ENCODE results near the gene CHAC1.

CHAC1 gene

DNA sequence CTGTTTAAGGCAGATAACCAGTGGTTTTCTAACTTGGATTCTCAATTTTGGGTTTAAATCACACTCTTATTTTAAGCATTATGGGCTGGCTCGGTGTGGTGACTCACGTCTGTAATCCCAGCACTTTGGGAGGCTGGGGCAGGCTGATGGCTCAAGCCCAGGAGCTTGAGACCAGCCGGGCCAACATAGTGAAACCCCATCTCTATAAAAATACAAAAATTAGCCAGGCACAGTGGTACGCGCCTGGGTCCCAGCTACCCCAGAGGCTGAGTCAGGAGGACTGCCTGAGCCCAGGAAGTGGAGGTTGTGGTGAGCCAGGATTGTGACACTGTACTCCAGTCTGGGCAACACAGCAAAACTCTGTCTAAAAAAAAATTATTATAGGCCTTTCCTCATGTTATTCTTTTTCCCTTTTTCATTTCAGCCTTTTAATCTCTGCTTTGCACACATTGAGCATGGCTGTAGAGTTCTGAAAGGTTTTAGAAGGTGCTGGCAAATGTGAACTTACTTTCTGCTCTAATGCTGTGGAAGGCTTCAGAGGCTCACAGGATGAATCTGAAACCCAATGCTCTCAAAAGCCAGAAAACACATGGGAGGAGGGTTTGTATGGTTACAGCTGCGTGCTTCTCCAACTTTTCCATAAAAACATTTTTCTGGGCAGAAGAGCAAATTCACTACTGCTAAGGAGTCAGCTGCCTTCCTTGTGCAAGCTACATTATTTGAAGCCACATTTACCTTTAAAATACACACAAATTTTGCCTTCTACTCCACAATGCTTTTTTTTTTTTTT, 32.5 kb downstream of the CHAC1 start:
- DNase-seq (ENCODE audit: low spot score): no peak

DNA sequence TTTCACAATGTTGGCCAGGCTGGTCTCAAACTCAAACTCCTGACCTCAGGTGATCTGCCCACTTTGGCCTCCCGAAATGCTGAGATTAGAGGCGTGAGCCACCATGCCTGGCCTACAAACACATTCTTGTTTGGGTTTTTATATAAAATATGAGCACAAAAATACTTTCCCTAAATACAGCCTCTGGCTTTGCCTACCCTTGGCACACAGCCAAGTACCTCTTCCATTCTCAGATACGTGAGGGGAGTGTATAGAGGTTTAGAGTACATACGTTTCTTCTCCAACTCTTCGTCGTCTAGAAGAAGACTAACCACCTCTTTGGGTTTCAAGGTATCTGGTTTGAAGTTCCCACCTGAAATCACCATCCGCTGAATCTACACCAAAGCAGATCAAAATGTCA, 33.5 kb downstream of the CHAC1 start:
- no peak for DNase-seq (ENCODE audit: low spot score)

DNA sequence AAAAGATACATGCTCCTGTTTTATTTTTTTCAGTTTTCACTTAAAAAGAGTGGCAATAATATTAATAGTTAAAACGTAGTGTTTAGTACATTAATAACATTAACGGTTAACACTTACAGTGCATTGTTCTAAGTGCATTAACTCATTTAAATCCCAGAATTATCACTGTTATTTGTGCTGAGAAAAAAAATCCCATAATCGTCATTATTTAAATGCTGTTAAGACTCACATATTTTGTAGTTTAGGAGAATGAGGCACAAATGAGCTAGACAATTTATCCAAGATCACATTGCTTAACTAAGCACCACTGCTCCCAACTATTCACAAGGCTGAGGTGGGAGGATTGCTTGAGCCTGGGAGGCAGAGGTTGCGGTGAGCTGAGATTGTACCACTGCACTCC, 34.9 kb downstream of the CHAC1 start:
- DNase-seq (ENCODE audit: low spot score): no peak

DNA sequence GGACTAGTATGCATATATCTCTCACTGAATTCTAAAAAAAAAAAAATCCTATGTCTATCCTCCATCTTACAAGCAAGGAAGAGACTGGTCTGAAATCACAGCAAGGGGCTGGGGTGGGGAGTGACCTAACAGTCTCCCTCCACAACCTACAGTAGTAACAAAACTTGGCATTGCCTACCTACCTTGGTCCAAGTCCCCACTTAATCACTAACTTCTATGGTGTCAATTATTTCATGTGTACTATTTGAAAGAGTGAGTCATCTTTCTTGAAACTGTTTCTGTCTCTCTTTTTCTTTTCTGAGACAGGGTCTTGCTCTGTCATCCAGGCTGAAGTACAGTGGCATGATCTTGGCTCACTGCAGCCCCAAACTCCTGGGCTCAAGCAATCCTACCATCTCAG, 36.8 kb downstream of the CHAC1 start:
- no peak for DNase-seq (ENCODE audit: low spot score)

DNA sequence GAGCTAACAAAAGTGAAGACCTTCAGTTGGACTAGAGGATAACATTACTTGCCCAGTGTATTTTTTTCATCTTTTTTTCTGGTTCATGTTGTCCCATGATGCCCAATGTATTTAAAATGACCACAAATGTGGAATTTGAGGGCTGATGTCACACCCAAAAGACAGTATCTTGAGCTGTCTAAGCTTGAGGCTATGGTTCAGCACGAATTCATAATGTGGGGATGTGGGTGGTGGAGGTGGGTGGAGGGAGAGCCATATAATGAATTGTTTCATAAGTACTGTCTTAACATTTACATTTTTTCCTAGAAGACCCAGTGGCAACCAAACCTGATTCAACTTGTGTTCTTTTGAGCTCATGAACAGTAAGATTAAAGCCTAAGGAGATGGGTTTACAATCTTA, 37.5 kb downstream of the CHAC1 start:
- no peak for DNase-seq (ENCODE audit: low spot score)

DNA sequence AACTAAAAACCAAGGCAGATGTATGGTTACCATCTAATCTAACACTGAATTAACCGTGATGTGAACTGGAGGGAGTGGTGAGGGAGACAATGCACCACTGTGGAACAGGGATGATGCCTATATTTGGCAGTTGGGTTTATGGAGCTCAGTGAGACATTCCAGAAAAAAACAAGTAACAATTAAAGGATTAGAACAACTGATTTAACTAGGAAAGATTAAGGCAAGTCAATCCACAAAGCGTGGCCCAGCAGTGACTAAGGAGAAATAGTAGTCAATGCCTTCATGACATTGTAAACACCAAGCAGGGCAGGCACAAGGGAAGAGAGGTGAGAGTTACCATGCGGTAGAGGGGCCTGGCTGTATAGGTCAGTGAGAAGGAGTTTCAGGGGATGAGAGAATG, 38.1 kb downstream of the CHAC1 start:
- DNase-seq (ENCODE audit: low spot score): no peak

DNA sequence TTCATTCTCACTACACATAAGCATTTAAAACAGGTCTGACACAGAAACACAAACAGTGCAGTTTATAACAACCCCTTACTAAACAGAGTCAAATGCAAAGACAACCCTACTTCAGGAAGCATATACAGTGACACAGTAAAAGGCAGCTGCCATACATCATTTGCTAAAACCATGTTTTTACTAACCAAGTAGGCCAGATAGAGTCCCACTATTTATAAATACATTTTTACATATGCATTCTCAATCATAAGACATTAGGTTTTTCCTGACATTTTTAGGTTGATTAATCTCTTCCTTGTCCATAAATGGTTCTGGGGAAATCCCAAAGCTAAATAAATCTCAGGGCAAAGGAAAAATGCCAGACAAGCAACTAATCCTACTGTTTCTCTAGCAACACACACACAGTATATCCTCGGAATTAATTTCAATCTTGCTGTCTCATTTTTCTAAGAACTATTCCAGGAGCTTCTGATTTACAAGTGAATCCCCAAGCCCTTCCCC, 39.0 kb downstream of the CHAC1 start:
- no peak for DNase-seq (ENCODE audit: low spot score)

DNA sequence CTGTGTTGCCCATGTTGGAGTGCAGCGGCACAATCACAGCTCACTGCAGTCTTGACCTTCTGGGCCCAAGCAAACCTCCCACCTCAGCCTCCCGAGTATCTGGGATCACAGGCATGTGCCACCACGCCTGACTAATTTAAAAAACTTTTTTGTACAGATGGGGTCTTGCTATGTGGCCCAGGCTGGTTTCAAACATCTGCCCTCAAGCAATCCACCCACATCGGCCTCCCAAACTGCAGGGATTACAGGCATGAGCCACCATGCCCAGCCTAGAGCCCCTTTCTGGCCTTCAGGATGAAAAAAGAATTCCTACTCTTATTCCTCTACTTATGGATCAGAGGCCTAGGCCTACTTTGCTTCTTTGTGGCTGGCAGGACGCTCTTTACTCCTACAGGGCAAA, 39.6 kb downstream of the CHAC1 start:
- no peak for DNase-seq (ENCODE audit: low spot score)

DNA sequence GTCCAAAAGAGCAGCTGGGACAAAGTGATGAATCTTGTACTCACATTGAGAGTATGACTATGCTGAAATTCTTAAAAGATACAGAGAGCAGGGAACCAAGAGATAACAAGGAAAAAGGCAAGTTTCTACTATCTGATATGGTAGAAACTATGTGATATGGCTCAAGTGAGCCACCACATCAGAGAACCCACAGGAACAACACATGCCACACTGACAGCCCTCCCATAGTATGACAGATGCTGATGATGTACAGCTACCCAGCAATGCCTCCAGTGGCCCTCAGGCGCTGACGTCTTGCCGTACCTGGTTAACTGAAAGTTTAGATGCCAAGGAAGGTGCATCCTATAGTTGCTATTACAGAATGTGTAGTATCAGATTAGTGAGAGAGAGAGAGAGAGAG, 42.4 kb downstream of the CHAC1 start:
- no peak for DNase-seq (ENCODE audit: low spot score)

DNA sequence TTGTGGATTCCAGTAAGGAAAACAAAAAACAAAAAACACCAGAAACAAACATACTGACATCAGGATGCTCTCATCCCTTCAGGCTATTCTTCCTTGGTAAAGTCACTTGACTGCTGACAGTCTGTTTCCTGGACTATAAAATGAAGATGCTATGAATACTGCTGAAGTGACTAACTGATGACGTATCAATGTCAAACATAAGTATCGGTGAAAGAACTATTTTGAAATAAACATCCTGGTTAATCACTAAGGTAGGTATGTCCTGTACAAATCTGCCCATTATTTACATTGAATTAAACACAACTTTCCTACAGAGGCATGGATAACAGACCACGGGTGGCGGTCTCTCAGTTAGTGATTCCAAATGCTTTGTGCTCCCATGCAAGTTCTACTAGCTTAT, 45.9 kb downstream of the CHAC1 start:
- DNase-seq (ENCODE audit: low spot score): no peak

DNA sequence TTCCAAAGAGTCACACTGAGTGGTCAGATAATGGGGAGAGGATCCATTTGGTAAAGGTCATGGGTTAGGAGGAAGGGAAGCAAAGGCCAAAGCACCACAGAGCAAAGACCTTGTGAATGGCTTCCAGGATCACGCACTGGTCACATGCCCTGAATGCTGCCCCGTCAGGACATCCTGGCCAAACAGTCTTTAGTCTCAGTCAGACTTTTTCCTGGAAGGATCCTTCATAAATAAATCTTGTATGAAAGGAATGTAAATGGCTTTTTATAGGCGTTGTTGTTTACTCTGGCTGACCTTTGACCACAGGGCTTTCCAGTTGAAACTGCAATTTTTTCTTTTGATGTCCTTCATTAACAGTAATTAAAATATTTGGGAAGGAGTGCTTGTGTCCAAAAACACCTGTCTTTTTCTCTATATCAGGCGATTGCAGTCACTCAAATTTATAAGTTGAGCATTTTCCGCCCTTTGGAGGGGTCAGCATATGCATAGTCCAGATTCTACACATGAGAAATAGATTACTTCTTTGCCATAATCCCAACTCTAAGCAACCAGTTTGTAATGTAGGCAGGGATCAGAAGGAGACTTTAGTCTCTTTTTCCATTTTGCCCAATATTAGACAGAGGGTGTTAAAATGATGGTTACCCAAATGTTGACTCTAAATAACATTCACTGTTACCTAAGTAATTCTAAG, 48.4 kb downstream of the CHAC1 start:
- no peak for DNase-seq (ENCODE audit: low spot score)

DNA sequence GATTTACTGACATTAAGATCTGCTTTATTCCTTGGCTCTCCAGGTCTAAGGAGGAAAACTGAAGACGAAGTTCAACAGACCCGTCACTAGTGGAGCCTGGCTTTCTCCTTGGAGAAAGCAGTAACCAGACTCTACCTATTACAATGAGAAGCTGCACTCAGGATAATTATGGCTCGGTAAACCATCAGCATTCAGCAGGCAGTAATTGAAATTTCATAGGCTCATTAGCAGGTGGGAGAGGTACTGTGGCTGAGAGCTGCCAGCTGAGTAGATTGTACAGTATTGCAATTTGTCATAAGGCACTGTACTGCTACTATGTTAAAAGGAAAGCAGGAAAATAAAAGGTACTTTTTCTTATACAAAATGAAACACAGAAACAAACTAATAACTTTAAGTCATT, 51.2 kb downstream of the CHAC1 start:
- no peak for DNase-seq (ENCODE audit: low spot score)

Data from GM03348 (cell line).